ENCODE data around the gene PGM3.

PGM3 gene

DNA sequence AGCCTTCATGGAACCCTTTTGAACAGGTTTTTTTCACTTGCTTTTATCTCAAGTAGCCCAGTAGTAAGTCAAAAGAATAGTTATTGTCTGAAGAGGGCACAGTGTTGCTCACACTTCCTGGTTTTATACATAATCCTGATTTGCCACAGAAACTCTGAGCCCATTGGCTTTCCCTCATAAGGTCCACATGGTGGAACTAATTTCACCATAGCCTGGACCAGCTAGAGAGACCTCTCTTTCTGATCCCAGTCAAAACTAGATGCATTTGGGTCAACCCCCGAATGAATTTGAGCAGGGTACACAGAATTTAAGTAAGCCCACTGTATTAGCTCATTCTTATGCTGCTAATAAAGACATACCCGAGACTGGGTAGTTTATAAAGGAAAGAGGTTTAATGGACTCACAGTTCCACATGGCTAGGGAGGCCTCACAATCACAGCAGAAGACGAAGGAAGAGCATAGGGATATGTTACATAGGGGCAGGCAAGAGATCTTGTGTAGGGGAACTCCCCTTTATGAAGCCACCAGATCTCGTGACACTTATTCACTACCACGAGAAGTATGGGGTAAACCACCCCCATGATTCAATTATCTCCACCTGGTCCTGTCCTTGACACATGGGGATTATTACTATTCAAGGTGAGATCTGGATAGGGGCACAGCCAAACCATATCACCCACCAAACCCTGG is 6.3 kb upstream of the PGM3 start:
- Histone ChIP-seq H3K36me3 (ENCODE audit: control insufficient read depth in 2 of 2, insufficient read depth in 1 of 2, low read length in 2 of 2) (peaks cover 16 to 34% of the 10 kb centered on the region in 2 experiments), H3K4me3 (ENCODE audit: low read depth, low read length) (no peak overlapping the region), H3K9me3 (ENCODE audit: control insufficient read depth, insufficient read depth, low read depth, low read length) (no peaks in the 10 kb centered on the region), H3K4me1 (ENCODE audit: control insufficient read depth, insufficient read depth, low read length) (no peaks in the 10 kb centered on the region), H3K27ac (ENCODE audit: extremely low read depth, low read depth, low read length) (no peak overlapping the region)
- ChIA-PET POLR2A (no interaction called here), CTCF (interaction anchor here (1.0 to 2.5 kb wide), 6 partner anchors 22 to 316 kb away, joined by 3 to 7 read pairs (median 4); partner anchors contain the start of gene PRSS35)
- no peak for TF ChIP-seq ZNF146 (tag by site-specific recombination; IDR thresholded peaks at IDR 0.05)
- TF ChIP-seq, protein P1, sequence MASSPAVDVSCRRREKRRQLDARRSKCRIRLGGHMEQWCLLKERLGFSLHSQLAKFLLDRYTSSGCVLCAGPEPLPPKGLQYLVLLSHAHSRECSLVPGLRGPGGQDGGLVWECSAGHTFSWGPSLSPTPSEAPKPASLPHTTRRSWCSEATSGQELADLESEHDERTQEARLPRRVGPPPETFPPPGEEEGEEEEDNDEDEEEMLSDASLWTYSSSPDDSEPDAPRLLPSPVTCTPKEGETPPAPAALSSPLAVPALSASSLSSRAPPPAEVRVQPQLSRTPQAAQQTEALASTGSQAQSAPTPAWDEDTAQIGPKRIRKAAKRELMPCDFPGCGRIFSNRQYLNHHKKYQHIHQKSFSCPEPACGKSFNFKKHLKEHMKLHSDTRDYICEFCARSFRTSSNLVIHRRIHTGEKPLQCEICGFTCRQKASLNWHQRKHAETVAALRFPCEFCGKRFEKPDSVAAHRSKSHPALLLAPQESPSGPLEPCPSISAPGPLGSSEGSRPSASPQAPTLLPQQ (tag by site-specific recombination; IDR thresholded peaks at IDR 0.05) = no peak
- TF ChIP-seq BCL11B (tag by site-specific recombination; IDR thresholded peaks at IDR 0.05; ENCODE audit: low read depth) = no peak
- TF ChIP-seq, protein P2, sequence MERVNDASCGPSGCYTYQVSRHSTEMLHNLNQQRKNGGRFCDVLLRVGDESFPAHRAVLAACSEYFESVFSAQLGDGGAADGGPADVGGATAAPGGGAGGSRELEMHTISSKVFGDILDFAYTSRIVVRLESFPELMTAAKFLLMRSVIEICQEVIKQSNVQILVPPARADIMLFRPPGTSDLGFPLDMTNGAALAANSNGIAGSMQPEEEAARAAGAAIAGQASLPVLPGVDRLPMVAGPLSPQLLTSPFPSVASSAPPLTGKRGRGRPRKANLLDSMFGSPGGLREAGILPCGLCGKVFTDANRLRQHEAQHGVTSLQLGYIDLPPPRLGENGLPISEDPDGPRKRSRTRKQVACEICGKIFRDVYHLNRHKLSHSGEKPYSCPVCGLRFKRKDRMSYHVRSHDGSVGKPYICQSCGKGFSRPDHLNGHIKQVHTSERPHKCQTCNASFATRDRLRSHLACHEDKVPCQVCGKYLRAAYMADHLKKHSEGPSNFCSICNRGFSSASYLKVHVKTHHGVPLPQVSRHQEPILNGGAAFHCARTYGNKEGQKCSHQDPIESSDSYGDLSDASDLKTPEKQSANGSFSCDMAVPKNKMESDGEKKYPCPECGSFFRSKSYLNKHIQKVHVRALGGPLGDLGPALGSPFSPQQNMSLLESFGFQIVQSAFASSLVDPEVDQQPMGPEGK (tag by site-specific recombination; IDR thresholded peaks at IDR 0.05) = no peak
- no peak for TF ChIP-seq HOXC10 (CRISPR knock-in tag; IDR thresholded peaks at IDR 0.05)
- no peak for TF ChIP-seq ZNF341 (tag by site-specific recombination; IDR thresholded peaks at IDR 0.05; ENCODE audit: low read depth)
- no peak for TF ChIP-seq ZNF404 (tag by site-specific recombination; IDR thresholded peaks at IDR 0.05)
- TF ChIP-seq MYNN (tag by site-specific recombination; IDR thresholded peaks at IDR 0.05; ENCODE audit: borderline replicate concordance) = no peak
- TF ChIP-seq ZNF624 (tag by site-specific recombination; IDR thresholded peaks at IDR 0.05) = no peak
- no peak for TF ChIP-seq GLIS2 (tag by site-specific recombination; IDR thresholded peaks at IDR 0.05)
- no peak for TF ChIP-seq ZNF16 (tag by site-specific recombination; IDR thresholded peaks at IDR 0.05; ENCODE audit: low read depth)
- no peak for TF ChIP-seq ZNF560 (tag by site-specific recombination; IDR thresholded peaks at IDR 0.05; ENCODE audit: borderline replicate concordance)
- TF ChIP-seq, protein P3, sequence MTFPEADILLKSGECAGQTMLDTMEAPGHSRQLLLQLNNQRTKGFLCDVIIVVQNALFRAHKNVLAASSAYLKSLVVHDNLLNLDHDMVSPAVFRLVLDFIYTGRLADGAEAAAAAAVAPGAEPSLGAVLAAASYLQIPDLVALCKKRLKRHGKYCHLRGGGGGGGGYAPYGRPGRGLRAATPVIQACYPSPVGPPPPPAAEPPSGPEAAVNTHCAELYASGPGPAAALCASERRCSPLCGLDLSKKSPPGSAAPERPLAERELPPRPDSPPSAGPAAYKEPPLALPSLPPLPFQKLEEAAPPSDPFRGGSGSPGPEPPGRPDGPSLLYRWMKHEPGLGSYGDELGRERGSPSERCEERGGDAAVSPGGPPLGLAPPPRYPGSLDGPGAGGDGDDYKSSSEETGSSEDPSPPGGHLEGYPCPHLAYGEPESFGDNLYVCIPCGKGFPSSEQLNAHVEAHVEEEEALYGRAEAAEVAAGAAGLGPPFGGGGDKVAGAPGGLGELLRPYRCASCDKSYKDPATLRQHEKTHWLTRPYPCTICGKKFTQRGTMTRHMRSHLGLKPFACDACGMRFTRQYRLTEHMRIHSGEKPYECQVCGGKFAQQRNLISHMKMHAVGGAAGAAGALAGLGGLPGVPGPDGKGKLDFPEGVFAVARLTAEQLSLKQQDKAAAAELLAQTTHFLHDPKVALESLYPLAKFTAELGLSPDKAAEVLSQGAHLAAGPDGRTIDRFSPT (tag by site-specific recombination; IDR thresholded peaks at IDR 0.05) = no peak
- TF ChIP-seq, protein P4, sequence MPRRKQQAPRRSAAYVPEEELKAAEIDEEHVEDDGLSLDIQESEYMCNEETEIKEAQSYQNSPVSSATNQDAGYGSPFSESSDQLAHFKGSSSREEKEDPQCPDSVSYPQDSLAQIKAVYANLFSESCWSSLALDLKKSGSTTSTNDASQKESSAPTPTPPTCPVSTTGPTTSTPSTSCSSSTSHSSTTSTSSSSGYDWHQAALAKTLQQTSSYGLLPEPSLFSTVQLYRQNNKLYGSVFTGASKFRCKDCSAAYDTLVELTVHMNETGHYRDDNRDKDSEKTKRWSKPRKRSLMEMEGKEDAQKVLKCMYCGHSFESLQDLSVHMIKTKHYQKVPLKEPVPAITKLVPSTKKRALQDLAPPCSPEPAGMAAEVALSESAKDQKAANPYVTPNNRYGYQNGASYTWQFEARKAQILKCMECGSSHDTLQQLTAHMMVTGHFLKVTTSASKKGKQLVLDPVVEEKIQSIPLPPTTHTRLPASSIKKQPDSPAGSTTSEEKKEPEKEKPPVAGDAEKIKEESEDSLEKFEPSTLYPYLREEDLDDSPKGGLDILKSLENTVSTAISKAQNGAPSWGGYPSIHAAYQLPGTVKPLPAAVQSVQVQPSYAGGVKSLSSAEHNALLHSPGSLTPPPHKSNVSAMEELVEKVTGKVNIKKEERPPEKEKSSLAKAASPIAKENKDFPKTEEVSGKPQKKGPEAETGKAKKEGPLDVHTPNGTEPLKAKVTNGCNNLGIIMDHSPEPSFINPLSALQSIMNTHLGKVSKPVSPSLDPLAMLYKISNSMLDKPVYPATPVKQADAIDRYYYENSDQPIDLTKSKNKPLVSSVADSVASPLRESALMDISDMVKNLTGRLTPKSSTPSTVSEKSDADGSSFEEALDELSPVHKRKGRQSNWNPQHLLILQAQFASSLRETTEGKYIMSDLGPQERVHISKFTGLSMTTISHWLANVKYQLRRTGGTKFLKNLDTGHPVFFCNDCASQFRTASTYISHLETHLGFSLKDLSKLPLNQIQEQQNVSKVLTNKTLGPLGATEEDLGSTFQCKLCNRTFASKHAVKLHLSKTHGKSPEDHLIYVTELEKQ (tag by site-specific recombination; IDR thresholded peaks at IDR 0.05; ENCODE audit: borderline replicate concordance) = no peak
- no peak for TF ChIP-seq TCF7L2 (IDR thresholded peaks at IDR 0.05; ENCODE audit: borderline replicate concordance, low read depth, low read length)
- TF ChIP-seq ZNF335 (tag by site-specific recombination; conservative IDR thresholded peaks at IDR 0.05) = no peak
- TF ChIP-seq ZNF155 (tag by site-specific recombination; IDR thresholded peaks at IDR 0.05) = no peak
- TF ChIP-seq SP2 (tag by site-specific recombination; IDR thresholded peaks at IDR 0.05) = no peak
- no peak for TF ChIP-seq ZNF239 (tag by site-specific recombination; IDR thresholded peaks at IDR 0.05)
- no peak for TF ChIP-seq ZNF114 (tag by site-specific recombination; IDR thresholded peaks at IDR 0.05)

All from HEK293 (cell line).